IPS-20b (cell line): ENCODE data around the gene RPS6KA4.
"Not testable (repeated sequence)": the region's sequence is repeated elsewhere in the genome, so short reads cannot be mapped to it uniquely, and the experiment has no call there.

Source experiments
- H3K27ac ChIP-seq: one replicate; pipeline ENCODE4 v1.5.1; 2013; ENCODE audit warnings: low read length
- H3K27me3 ChIP-seq: 2 replicates; pipeline ENCODE4 v1.6.1; 2013; ENCODE audit warnings: mild to moderate bottlenecking, low read length, inconsistent platforms; ENCODE audit not compliant: insufficient read depth
- H3K36me3 ChIP-seq: 2 replicates; pipeline ENCODE4 v1.6.1; 2013; ENCODE audit warnings: low read depth, mild to moderate bottlenecking, inconsistent platforms, low read length, moderate library complexity; ENCODE audit not compliant: insufficient read depth
- H3K4me1 ChIP-seq: 2 replicates; pipeline ENCODE4 v1.6.1; 2013; ENCODE audit warnings: mild to moderate bottlenecking, control low read depth, inconsistent platforms, low read length, moderate library complexity; ENCODE audit not compliant: insufficient read depth
- H3K4me3 ChIP-seq: 2 replicates; pipeline ENCODE4 v1.5.1; 2013; ENCODE audit warnings: mild to moderate bottlenecking, low read length, inconsistent platforms
- H3K9ac ChIP-seq: 2 replicates; pipeline ENCODE4 v1.6.1; 2013; ENCODE audit warnings: low read depth, mild to moderate bottlenecking, inconsistent platforms, low read length, moderate library complexity
- H3K9me3 ChIP-seq: 2 replicates; pipeline ENCODE4 v1.6.1; 2013; ENCODE audit warnings: mild to moderate bottlenecking, low read depth, low read length, inconsistent platforms; ENCODE audit not compliant: insufficient read depth

The RPS6KA4 gene

DNA sequence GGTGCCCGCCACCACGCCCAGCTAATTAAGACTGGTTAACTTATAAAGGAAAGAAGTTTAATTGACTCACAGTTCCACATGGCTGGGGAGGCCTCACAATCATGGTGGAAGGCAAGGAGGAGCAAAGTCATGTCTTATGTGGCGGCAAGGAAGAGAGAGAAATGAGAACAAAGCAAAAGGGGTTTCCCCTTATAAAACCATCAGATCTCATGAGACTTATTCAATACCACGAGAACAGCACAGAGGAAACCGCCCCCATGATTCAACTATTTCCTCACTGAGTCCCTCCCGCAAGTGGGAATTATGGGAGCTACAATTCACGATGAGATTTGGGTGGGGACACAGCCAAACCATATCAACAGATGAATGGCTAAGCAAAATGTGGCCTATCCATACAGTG is 59.3 kb downstream of the RPS6KA4 start:
- H3K9ac ChIP-seq = not testable (repeated sequence)

DNA sequence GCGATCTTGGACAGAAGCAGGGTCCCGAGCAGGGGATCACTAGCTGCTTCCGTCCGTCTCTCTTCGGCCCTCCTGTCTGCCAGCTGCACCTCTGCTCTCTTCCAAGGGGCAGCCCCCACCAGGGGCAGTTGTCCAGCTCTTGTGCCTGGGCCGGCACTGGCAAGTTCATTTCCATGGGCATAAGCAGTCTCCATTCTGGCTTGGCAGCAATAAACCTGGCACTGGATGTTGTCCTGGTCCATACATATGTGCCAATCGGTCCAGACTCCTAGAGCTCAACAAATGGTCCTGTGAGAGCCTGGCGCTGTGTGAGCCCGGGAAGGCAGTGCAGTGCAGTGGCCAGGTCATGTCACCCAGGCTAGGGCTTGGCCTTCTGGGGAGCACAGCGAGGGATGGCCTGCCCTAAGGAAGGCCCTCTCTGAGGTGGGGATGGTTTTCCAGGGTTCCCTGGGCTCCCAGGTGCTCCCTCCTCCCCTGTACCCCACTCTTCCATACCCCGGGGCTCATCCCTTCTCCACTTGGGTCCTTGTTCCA is 60.4 kb downstream of the RPS6KA4 start:
- Histone ChIP-seq H3K9ac (no peak overlapping the region), H3K36me3 (no peaks in the 10 kb centered on the region), H3K4me3 (no peak overlapping the region), H3K27ac (no peak overlapping the region), H3K4me1 (peaks cover 3% of the 10 kb centered on the region; the same call in 1 of the 2 replicates), H3K9me3 (no peaks in the 10 kb centered on the region; the same call in 1 of the 2 replicates), H3K27me3 (peaks cover 4% of the 10 kb centered on the region; the same call in 1 of the 2 replicates)

More for the DNA sequence above, 59.3 kb downstream of the RPS6KA4 start:
- not testable (repeated sequence) for H3K9me3 ChIP-seq, H3K27ac ChIP-seq, H3K4me3 ChIP-seq, H3K4me1 ChIP-seq, H3K36me3 ChIP-seq, H3K27me3 ChIP-seq

DNA sequence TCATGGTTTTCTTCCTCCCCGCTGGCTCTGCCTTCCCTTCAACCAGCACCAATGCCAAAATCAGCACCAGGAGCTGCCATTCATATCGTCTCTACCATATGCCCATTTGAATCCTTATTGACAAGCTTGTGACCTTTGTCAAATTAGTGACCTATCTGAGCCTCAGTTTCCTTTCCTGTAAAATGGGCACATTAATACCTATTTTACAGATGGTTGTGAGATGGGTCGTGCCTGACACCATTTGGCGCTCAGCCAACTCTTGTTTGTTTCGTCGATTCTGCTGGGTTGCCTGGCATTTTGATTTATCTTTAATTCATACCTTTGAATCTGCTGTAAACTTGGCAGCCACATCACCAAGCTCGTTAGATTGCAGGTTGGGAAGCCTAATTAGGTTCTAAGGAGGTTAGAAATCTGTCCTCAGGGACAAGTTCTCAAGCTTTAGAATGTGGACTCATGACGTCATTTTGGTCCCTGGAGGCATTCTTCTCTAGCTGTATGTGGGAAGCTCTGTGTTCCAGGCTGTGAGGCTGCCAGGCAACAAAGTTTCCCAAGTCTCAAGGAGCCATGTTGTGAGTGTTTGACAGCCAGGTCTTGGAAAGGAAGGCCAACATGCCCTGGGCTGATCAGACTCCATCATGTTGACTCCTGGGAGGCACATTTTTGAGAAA is 61.0 kb downstream of the RPS6KA4 start:
- no peak overlapping the region for H3K9ac ChIP-seq
- H3K4me3 ChIP-seq = no peak overlapping the region
- no peaks in the 10 kb centered on the region; the same call in 1 of the 2 replicates for H3K9me3 ChIP-seq
- H3K36me3 ChIP-seq = no peaks in the 10 kb centered on the region
- no peak overlapping the region for H3K27ac ChIP-seq
- peaks cover 2% of the 10 kb centered on the region; the same call in 1 of the 2 replicates for H3K4me1 ChIP-seq
- H3K27me3 ChIP-seq = peaks cover 4% of the 10 kb centered on the region; the same call in 1 of the 2 replicates
